Testis (tissue), 2 donors: ENCODE measurements around the gene FSTL5.

Source experiments
- CTCF ChIP-seq, 3 experiments: fragments of 450-650 bp in 2 of 3; fragments of 200-600 bp in 1 of 3; sonication (generic) in 1 of 3; IDR thresholded peaks; one replicate each; pipeline ENCODE4 v1.5.1; 2016 to 2019; ENCODE audit warnings: antibody characterized with exemption in 3 of 3, mild to moderate bottlenecking in 2 of 3, moderate library complexity in 1 of 3
- POLR2A ChIP-seq: fragments of 450-650 bp; IDR thresholded peaks from one replicate; pipeline ENCODE4 v1.6.1; 2017; ENCODE audit warnings: antibody characterized with exemption, mild to moderate bottlenecking, moderate library complexity

GRCh38 chr4:161359491-161359890, 804.3 kb downstream of the FSTL5 start:
- no peak for TF ChIP-seq CTCF (IDR thresholded peaks at IDR 0.05)
- no peak for TF ChIP-seq POLR2A
